BLaER1 treated with 17β-estradiol and CSF1 and Interleukin-3, amounts not matched to agents 10 nM and 100 nM (cell line): ENCODE data around the gene SMARCA1.

Experiments
- H3K27ac ChIP-seq, 11 experiments: shearing (Covaris generic); formaldehyde crosslinking; 2 replicates each; pipeline ENCODE4 v1.8.1; 2022
- H3K27me3 ChIP-seq, 11 experiments: shearing (Covaris generic); formaldehyde crosslinking; 2 replicates each; pipeline ENCODE4 v1.8.1; 2022
- H3K36me3 ChIP-seq, 11 experiments: shearing (Covaris generic); formaldehyde crosslinking; 2 replicates each; pipeline ENCODE4 v1.8.1; 2022
- H3K4me1 ChIP-seq, 10 experiments: shearing (Covaris generic); formaldehyde crosslinking; 2 replicates each; pipeline ENCODE4 v1.8.1; 2022
- H3K4me2 ChIP-seq, 11 experiments: shearing (Covaris generic); formaldehyde crosslinking; 2 replicates each; pipeline ENCODE4 v1.8.1; 2022
- H3K4me3 ChIP-seq, 10 experiments: shearing (Covaris generic); formaldehyde crosslinking; 2 replicates each; pipeline ENCODE4 v1.8.1; 2022
- H3K9ac ChIP-seq, 11 experiments: shearing (Covaris generic); formaldehyde crosslinking; 2 replicates each; pipeline ENCODE4 v1.8.1; 2022
- H3K9me3 ChIP-seq, 11 experiments: shearing (Covaris generic); formaldehyde crosslinking; replicated peaks in 1 of 11; 2 replicates each; pipeline ENCODE4 v1.8.1; 2022
- H4K20me1 ChIP-seq, 11 experiments: shearing (Covaris generic); formaldehyde crosslinking; 2 replicates each; pipeline ENCODE4 v1.8.1; 2022
- Cebpa-rat ChIP-seq, 11 experiments: shearing (Covaris generic); IDR thresholded peaks; 2 replicates each; pipeline ENCODE4 v1.8.1; 2022

SMARCA1 gene

GRCh38 chrX:129522184-129523078, 859 bp downstream of the SMARCA1 start:
- no peaks in the 10 kb centered on the region for H3K36me3 ChIP-seq

GRCh38 chrX:129520151-129520550, 3.1 kb downstream of the SMARCA1 start:
- no peak for TF ChIP-seq Cebpa-rat (IDR thresholded peaks at IDR 0.05)
- no peak overlapping the region for H3K27ac ChIP-seq
- H3K9me3 ChIP-seq, result peaks cover 0 to 19% (median 8%) of the 10 kb centered on the region in 11 experiments; a peak in 13 of 22 replicates
- H3K27me3 ChIP-seq, result peaks cover 57 to 87% (median 79%) of the 10 kb centered on the region in 11 experiments
- 0 out of 20 replicates have a peak, but pooled peaks cover 0 to 5% (median 0%) of the 10 kb centered on the region in 10 experiments for H3K4me1 ChIP-seq
- H3K36me3 ChIP-seq, result no peaks in the 10 kb centered on the region
- no peaks in the 10 kb centered on the region for H4K20me1 ChIP-seq
- no peak overlapping the region for H3K4me3 ChIP-seq
- H3K4me2 ChIP-seq, result no peak overlapping the region
- no peak overlapping the region for H3K9ac ChIP-seq

More at GRCh38 chrX:129522184-129523078, 859 bp downstream of the SMARCA1 start:
- H3K4me3 ChIP-seq, result peak overlapping the region; percentile 46 to 70 (median 58)
- H3K27ac ChIP-seq, result no peak overlapping the region
- H3K27me3 ChIP-seq, result peaks cover 53 to 86% (median 71%) of the 10 kb centered on the region in 11 experiments
- peaks cover 0 to 19% (median 8%) of the 10 kb centered on the region in 11 experiments; a peak in 13 of 22 replicates for H3K9me3 ChIP-seq
- H3K4me2 ChIP-seq, result peak overlapping the region; percentile 45 to 62 (median 53); a peak in 20 of 22 replicates
- TF ChIP-seq Cebpa-rat (IDR thresholded peaks at IDR 0.05), result no peak
- no peaks in the 10 kb centered on the region for H4K20me1 ChIP-seq
- 0 out of 20 replicates have a peak, but pooled peaks cover 0 to 5% (median 0%) of the 10 kb centered on the region in 10 experiments for H3K4me1 ChIP-seq
- H3K9ac ChIP-seq, result peak overlapping the region in 9 of 11 experiments; percentile 23 to 56 (median 46); a peak in 8 of 22 replicates

GRCh38 chrX:129516402-129516801, 6.9 kb downstream of the SMARCA1 start:
- Histone ChIP-seq H3K9ac (no peak overlapping the region), H3K4me3 (no peak overlapping the region), H4K20me1 (no peaks in the 10 kb centered on the region), H3K4me1 (no peaks in the 10 kb centered on the region), H3K9me3 (no peaks in the 10 kb centered on the region), H3K36me3 (no peaks in the 10 kb centered on the region), H3K27me3 (peaks cover 60 to 97% (median 85%) of the 10 kb centered on the region in 11 experiments), H3K4me2 (no peak overlapping the region), H3K27ac (no peak overlapping the region)
- TF ChIP-seq Cebpa-rat (IDR thresholded peaks at IDR 0.05), result no peak

GRCh38 chrX:129512409-129512808, 10.9 kb downstream of the SMARCA1 start:
- Histone ChIP-seq H3K4me2 (no peak overlapping the region), H3K27me3 (peaks cover 57 to 98% (median 82%) of the 10 kb centered on the region in 11 experiments), H3K4me3 (no peak overlapping the region), H4K20me1 (no peaks in the 10 kb centered on the region), H3K9ac (no peak overlapping the region), H3K27ac (no peak overlapping the region), H3K4me1 (no peaks in the 10 kb centered on the region), H3K36me3 (no peaks in the 10 kb centered on the region), H3K9me3 (no peaks in the 10 kb centered on the region)
- TF ChIP-seq Cebpa-rat (IDR thresholded peaks at IDR 0.05), result no peak

GRCh38 chrX:129511689-129512088, 11.6 kb downstream of the SMARCA1 start:
- Histone ChIP-seq H3K9me3 (no peaks in the 10 kb centered on the region), H3K27me3 (peaks cover 60 to 98% (median 88%) of the 10 kb centered on the region in 11 experiments), H3K36me3 (no peaks in the 10 kb centered on the region), H3K4me2 (no peak overlapping the region), H3K4me3 (no peak overlapping the region), H3K27ac (no peak overlapping the region), H3K9ac (no peak overlapping the region), H4K20me1 (no peaks in the 10 kb centered on the region), H3K4me1 (no peaks in the 10 kb centered on the region)
- TF ChIP-seq Cebpa-rat (IDR thresholded peaks at IDR 0.05), result no peak

- Histone ChIP-seq H3K9ac (no peak overlapping the region), H3K4me3 (no peak overlapping the region), H4K20me1 (no peaks in the 10 kb centered on the region), H3K36me3 (no peaks in the 10 kb centered on the region), H3K27me3 (peaks cover 60 to 98% (median 88%) of the 10 kb centered on the region in 11 experiments), H3K9me3 (no peaks in the 10 kb centered on the region), H3K4me2 (no peak overlapping the region), H3K4me1 (no peaks in the 10 kb centered on the region), H3K27ac (no peak overlapping the region)
- TF ChIP-seq Cebpa-rat (IDR thresholded peaks at IDR 0.05), result no peak
Measured at GRCh38 chrX:129510331-129510730, 13.0 kb downstream of the SMARCA1 start.

GRCh38 chrX:129497146-129497843, 26.0 kb downstream of the SMARCA1 start:
- no peak overlapping the region for H3K27ac ChIP-seq
- TF ChIP-seq Cebpa-rat (IDR thresholded peaks at IDR 0.05), result no peak
- H3K4me2 ChIP-seq, result no peak overlapping the region
- no peaks in the 10 kb centered on the region for H3K4me1 ChIP-seq
- H3K9me3 ChIP-seq, result no peaks in the 10 kb centered on the region
- peaks cover 0 to 3% (median 0%) of the 10 kb centered on the region in 11 experiments; a peak in 2 of 22 replicates for H4K20me1 ChIP-seq
- peaks cover 81 to 99% (median 95%) of the 10 kb centered on the region in 11 experiments for H3K27me3 ChIP-seq
- H3K36me3 ChIP-seq, result no peaks in the 10 kb centered on the region
- H3K9ac ChIP-seq, result no peak overlapping the region
- H3K4me3 ChIP-seq, result no peak overlapping the region

- Histone ChIP-seq H3K27ac (no peak overlapping the region), H3K4me2 (no peak overlapping the region)
Measured at GRCh38 chrX:129496625-129497024, 26.7 kb downstream of the SMARCA1 start.

GRCh38 chrX:129495900-129496299, 27.4 kb downstream of the SMARCA1 start:
- no peak overlapping the region for H3K4me2 ChIP-seq
- no peaks in the 10 kb centered on the region for H3K9me3 ChIP-seq
- no peak overlapping the region for H3K4me3 ChIP-seq
- H3K9ac ChIP-seq, result no peak overlapping the region
- H3K4me1 ChIP-seq, result no peaks in the 10 kb centered on the region
- TF ChIP-seq Cebpa-rat (IDR thresholded peaks at IDR 0.05), result no peak
- H3K27ac ChIP-seq, result no peak overlapping the region
- H4K20me1 ChIP-seq, result peaks cover 0 to 3% (median 0%) of the 10 kb centered on the region in 11 experiments; a peak in 2 of 22 replicates
- H3K36me3 ChIP-seq, result no peaks in the 10 kb centered on the region
- peaks cover 80 to 98% (median 92%) of the 10 kb centered on the region in 11 experiments for H3K27me3 ChIP-seq

More at GRCh38 chrX:129496625-129497024, 26.7 kb downstream of the SMARCA1 start:
- Histone ChIP-seq H4K20me1 (peaks cover 0 to 3% (median 0%) of the 10 kb centered on the region in 11 experiments; a peak in 2 of 22 replicates), H3K9me3 (no peaks in the 10 kb centered on the region), H3K36me3 (no peaks in the 10 kb centered on the region), H3K9ac (no peak overlapping the region), H3K27me3 (peaks cover 78 to 98% (median 93%) of the 10 kb centered on the region in 11 experiments), H3K4me3 (no peak overlapping the region), H3K4me1 (no peaks in the 10 kb centered on the region)
- no peak for TF ChIP-seq Cebpa-rat (IDR thresholded peaks at IDR 0.05)
